Renal cortex interstitium (tissue), 11 donors: Measurements from ENCODE around the gene WNT8A. TPM values are rescaled to one million over a fixed set of nuclear protein-coding genes. Genes with fewer than 3 reads are reported as not detected.
A peak's percentile ranks its signal among the peaks of the same experiment; 100 is the strongest.

Source experiments
- DNase-seq, 11 donors: peaks; one replicate each; pipeline ENCODE4 v3.0.0-alpha.2; 2013; ENCODE audit warnings: low read depth in 9 of 11, low spot score in 4 of 11; ENCODE audit errors: extremely low read depth in 1 of 11
- polyA plus RNA-seq, 3 donors: library from polyadenylated mRNA; unstranded; fragments of 120-200 nt; gene quantifications; one replicate each; pipeline ENCODE4 v1.2.1, GENCODE V29; 2013; ENCODE audit not compliant: insufficient read length in 3 of 3

The WNT8A gene
- polyA plus RNA-seq, 3 donors, result 0.19 to 0.26 TPM; not detected in 1

- peak; percentile 26 to 61 (median 38) for DNase-seq
Observed at GRCh38 chr5:138077064-138077696, 6.7 kb upstream of the WNT8A start.

DNA sequence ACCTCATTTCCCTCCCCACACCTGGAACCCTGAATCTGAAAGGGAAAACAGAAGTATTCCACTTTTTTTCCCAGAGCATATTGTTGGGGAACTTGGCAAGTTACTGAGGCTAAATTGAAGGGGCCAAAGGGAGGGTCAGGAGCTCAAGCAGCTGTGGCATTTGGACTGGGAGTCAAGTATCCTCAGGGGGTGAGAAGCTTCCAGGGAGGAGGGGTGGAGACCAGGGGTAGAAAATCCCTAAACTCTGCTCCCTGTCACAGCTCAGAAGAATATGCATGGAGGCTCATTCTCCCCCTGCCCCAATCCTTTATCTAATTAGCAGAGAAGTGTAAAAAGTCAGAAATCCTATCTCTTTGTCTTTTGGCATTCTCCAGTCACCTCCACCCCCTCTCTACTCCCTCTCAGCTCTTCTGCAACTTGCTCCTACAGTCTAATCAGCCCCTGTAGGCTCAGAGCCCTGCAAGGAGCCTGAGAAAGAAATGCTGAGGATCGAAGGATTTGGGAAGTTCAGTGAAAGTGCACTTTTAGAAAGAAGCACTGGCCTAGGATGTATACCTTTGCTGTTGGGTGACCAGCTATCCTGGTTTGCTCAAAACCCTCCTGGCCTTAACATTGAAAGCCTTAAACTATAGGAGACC is 5.7 kb upstream of the WNT8A start:
- DNase-seq, result no peak

DNA sequence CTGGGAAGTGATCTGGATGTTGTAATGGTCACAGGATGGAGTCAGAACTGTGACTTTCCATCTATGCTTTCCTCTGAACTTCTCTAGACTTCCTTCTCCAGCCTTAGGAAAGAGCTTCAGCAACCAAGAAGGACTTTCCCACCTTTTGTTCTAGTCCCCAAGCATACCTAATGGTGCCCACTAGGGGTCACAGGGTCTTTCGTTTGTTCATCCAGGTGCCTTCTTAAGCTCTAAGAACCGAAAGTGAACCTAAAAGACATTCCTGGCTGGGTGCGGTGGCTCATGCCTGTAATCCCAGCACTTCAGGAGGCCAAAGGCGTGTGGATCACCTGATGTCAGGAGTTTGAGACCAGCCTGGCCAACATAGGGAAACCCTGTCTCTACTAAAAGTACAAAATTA is 1.8 kb upstream of the WNT8A start:
- no peak for DNase-seq

DNA sequence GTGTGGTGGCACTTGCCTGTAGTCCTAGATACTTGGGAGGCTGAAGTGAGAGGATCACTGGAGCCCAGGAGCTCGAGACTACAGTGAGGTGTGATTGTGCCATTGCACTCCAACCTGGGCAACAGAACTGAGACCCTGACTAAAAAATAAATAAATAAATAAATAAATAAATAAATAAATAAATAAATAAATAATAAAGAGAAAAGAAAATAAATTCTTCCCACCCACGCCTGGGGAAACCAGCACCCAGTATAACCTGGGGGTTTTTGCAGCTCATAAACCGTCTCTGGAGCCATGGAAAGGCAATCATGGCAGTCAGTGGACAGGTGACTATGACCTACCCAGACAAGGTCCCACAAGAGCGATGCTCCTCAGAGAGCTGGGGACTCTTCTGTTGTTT is 7.9 kb downstream of the WNT8A start:
- DNase-seq, result no peak

DNA sequence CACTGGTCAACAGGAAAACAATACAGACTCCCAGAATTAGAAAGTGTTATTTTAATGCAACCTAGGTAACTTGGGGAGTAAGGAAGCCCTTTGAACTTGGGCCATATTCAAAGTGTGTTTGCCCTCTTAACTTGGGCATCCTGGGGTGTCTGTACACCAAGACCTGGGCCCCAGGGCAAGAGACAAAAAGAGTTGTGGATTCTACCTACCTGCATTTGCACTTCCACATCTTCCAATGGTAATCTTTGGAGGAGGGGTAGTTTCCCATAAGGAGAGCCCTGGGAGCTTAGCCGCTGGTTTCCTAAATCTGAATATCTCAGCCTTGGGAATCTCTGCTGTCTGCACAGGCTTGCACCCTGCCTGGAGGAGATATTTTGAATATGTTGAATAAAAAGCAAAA is 8.5 kb downstream of the WNT8A start:
- no peak for DNase-seq

GRCh38 chr5:138093036-138093435 is 9.2 kb downstream of the WNT8A start:
- DNase-seq, result peak in 1 of 11 donors; percentile 2

- DNase-seq, result no peak
Observed at GRCh38 chr5:138095100-138095907, 11.5 kb downstream of the WNT8A start.

DNA sequence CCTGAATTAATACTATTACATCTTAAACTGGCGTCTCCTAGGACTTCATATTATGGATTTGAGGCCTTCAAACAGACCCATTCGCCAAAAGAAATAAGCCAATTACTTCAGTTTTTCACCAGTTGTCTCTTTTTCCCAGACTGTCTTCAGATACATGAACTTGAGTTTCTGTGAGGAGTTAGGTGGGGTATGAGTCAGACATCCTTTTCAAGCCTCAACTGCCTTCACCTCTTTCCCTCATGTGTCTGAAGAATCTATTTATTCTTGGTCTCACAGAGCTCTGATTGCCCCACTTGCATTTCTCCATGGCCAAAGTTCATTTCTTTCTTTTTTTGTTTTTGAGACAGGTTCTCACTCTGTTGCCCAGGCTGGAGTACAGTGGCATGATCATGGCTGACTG is 12.5 kb downstream of the WNT8A start:
- DNase-seq, result no peak

GRCh38 chr5:138096997-138097828 is 13.4 kb downstream of the WNT8A start:
- no peak for DNase-seq

DNA sequence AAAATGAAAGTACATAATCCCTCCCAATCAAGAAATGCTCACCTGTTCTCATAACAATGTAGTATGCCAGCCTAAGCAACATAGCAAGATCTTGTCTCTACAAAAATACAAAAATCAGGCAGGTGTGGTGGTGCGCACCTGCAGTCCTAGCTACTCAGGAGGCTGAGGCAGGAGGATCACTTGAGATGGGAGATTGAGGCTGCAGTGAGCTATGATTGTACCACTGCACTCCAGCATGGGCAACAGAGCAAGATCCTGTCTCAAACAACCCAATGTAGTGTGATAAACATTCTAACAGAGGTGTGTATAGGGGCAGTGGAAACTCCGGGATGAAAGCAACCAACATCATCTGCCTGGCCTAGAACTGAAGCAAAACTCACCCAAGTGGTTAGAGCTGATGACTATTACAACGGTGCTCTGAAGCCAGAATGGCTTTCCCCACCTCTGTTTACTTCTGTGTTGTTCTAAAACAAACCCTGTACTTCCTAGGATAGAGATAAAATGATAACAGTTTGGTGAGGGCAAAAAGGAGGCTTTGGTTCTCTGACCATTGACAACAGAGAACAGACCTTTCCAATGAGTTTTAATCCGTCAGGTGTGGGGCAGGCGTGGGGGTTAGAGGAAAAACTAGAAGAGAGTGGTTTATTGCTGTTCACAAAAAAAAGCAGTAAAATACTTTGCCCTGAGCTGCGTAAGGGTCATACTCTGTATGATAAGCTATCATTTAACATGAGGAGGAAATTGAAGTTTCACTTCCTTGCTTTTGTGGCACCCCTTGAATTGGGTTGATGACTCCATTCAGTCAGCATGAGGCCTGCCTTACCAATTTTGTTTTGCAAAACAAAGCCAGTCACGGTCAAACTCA is 18.9 kb downstream of the WNT8A start:
- DNase-seq, result no peak

- DNase-seq, result no peak
Observed at GRCh38 chr5:138103319-138103637, 19.4 kb downstream of the WNT8A start.

DNA sequence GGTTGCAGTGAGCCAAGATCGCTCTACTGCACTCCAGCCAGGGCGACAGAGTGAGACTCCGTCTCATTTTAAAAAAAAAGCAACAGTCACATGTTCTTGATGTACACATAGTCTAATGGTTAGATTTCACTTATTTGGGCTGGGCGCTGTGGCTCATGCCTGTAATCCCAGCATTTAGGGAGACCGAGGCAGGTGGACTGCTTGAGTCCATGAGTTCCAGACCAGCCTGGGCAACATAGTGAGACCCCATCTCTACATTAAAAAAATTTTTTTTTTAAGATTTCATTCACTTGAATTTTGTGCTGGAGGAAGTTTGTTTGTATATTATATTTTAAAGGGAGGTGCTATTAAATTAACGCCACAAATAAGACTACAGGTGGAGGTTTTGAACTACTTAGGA is 21.9 kb downstream of the WNT8A start:
- no peak for DNase-seq

DNA sequence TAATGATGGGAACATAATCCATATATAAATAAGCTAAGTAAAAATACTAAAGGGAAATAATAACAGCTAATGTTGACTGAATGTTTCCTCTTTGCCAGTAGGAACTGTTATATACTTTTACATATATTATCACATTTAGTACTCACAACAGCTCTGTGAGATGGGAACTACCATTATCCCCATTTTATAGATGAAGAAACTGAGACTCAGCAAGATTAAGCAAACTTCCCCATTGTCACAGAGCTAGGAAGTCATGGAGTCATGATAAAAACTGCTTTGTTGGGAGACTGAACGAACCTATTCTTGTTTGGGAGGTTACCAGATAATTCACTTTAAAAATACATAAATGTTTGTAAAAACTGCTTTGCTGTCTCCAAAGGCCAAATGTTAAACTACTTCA is 23.4 kb downstream of the WNT8A start:
- no peak for DNase-seq

- DNase-seq, result no peak
Observed at GRCh38 chr5:138109463-138110265, 25.8 kb downstream of the WNT8A start.

- DNase-seq, result no peak
Observed at GRCh38 chr5:138110266-138110963, 26.6 kb downstream of the WNT8A start.

- no peak for DNase-seq
Observed at GRCh38 chr5:138111181-138111580, 27.3 kb downstream of the WNT8A start.

DNA sequence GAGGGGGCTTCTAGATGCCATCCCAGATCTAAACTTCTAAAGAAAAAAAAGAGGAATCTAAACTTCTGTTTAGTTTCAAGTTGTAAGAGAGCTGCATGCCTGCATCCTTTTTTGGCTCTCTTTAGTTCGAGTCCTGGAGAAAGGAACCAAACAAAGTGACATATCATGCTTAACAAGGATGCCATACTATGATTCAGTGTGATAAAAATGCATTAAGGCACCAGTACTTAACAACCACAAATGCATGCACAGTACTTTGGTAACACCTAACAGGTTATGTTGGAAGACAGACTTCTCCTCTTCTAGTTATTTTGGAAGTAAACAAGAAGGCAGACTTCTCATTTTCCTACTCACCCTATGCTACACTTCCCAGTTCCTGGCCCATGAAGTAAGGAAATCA is 28.1 kb downstream of the WNT8A start:
- no peak for DNase-seq
